ENCODE results near the gene ZBTB38. TPM values are rescaled to one million over a fixed set of nuclear protein-coding genes. Genes with fewer than 3 reads are reported as not detected.

ZBTB38 gene
- total RNA-seq, 4 donors from 2014 or later = 160 to 415 (median 232) TPM

DNA sequence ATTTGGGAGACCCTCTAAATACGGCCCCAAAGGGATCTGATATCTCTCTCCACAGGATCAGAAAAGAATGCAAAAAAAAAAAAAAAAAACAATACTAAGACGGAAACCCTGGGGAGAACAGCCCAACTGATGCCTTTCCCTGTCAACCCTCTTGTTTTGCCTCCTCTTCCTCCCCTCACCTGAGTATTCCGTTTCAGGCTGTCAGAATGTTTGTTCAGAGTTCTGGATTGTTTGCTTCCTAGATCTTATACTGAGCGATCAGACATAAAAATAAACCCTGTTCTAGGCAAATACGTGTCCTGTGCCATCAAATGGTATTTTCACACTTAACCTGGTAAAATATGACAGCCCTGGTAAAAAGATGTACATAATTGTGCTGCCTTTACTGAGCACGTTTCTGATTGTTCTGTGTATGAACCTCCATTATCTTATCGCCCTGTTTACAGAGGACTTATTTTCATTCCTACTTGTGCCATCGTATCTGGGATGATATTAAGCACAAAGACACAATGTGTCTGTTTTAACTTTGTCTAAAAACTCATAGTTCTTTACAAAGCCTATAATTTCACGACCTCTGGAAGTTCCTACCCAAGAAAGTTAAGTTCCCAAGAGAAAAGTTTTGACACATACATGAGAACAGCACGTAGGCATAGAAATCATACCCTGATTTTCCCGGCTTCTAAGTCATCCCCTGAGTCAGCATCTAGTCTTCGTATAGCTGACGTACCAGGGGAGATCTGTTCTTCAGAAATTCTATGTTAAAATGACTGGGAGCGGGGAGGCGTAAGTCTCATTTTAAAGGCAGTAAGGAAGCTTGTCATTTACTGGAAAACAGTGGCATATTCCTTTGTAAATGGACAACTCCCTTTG, 856 bp downstream of the ZBTB38 start:
- no peak for DNase-seq
- peak overlapping the region; percentile 88 to 96 (median 94) for H3K27ac ChIP-seq
- H3K4me3 ChIP-seq = peak overlapping the region; percentile 40 to 48 (median 44)
- no peak for ATAC-seq
- intact Hi-C loops (cut with DNase I; ENCODE audit: low total_unique reads) = loop anchor here (1.0 to 5.0 kb wide), 2 partner anchors 42 to 132 kb away; no protein-coding TSS in a partner anchor
- H3K27me3 ChIP-seq = no peaks in the 10 kb centered on the region
- H3K36me3 ChIP-seq = no peaks in the 10 kb centered on the region
- no peak for TF ChIP-seq POLR2A (IDR thresholded peaks at IDR 0.05)
- TF ChIP-seq, protein P1, sequence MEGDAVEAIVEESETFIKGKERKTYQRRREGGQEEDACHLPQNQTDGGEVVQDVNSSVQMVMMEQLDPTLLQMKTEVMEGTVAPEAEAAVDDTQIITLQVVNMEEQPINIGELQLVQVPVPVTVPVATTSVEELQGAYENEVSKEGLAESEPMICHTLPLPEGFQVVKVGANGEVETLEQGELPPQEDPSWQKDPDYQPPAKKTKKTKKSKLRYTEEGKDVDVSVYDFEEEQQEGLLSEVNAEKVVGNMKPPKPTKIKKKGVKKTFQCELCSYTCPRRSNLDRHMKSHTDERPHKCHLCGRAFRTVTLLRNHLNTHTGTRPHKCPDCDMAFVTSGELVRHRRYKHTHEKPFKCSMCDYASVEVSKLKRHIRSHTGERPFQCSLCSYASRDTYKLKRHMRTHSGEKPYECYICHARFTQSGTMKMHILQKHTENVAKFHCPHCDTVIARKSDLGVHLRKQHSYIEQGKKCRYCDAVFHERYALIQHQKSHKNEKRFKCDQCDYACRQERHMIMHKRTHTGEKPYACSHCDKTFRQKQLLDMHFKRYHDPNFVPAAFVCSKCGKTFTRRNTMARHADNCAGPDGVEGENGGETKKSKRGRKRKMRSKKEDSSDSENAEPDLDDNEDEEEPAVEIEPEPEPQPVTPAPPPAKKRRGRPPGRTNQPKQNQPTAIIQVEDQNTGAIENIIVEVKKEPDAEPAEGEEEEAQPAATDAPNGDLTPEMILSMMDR (IDR thresholded peaks at IDR 0.05 in 4 of 5, conservative IDR thresholded peaks at IDR 0.05 in 1 of 5) = no peak
- H3K4me1 ChIP-seq = peaks cover 27 to 55% of the 10 kb centered on the region in 2 donors
- in situ Hi-C loops (cut with MboI; ENCODE audit: low sequenced_read_pairs in 4 of 4) = loop anchor here in 3 of 4 donors (10.0 to 25.0 kb wide), 3 partner anchors 54 to 368 kb away; partner anchors contain the start of gene RNF7 (in 1 of the 3)
- no peaks in the 10 kb centered on the region for H3K9me3 ChIP-seq

DNA sequence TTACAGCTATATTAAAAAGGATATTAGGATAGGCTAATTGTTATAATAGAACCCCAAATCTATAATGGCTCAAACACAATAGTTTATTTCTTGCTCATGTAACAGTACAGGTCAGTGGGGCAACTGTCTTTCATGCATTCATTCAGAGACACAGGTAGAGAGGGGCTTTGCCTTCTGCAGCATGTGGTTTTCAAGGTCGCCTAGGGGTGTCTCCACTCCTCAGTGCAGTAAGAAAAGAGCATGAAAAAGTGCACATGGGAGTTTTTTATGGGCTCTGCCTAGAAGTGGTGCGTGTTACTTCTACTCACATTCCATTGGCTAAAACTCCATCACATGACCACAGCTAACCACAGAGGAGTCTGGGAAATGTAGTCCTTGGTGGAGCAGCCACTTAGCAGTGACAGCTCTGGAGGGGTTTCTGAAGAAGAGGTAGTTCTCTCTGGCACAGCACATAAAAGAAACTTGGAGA, 1.8 kb downstream of the ZBTB38 start:
- ATAC-seq (peak; percentile 71 to 80), DNase-seq (peak; percentile 45 to 68)
- H3K9me3 ChIP-seq = no peaks in the 10 kb centered on the region
- TF ChIP-seq, protein P1 (IDR thresholded peaks at IDR 0.05 in 4 of 5, conservative IDR thresholded peaks at IDR 0.05 in 1 of 5) = peak in 2 of 5 experiments; percentile 21 to 30
- TF ChIP-seq POLR2A (IDR thresholded peaks at IDR 0.05) = peak; percentile 50 to 65
- H3K27ac ChIP-seq = peak overlapping the region; percentile 88 to 96 (median 94)
- H3K36me3 ChIP-seq = no peaks in the 10 kb centered on the region
- intact Hi-C loops (cut with DNase I; ENCODE audit: low total_unique reads) = no loop called here
- in situ Hi-C loops (cut with MboI; ENCODE audit: low sequenced_read_pairs in 4 of 4) = loop anchor here in 3 of 4 donors (25.0 kb wide), 2 partner anchors 192 to 367 kb away; partner anchors contain the start of gene RNF7 (in 1 of the 3)
- peak overlapping the region; percentile 8 to 48 (median 44) for H3K4me3 ChIP-seq
- no peaks in the 10 kb centered on the region for H3K27me3 ChIP-seq
- peaks cover 27 to 55% of the 10 kb centered on the region in 2 donors for H3K4me1 ChIP-seq

DNA sequence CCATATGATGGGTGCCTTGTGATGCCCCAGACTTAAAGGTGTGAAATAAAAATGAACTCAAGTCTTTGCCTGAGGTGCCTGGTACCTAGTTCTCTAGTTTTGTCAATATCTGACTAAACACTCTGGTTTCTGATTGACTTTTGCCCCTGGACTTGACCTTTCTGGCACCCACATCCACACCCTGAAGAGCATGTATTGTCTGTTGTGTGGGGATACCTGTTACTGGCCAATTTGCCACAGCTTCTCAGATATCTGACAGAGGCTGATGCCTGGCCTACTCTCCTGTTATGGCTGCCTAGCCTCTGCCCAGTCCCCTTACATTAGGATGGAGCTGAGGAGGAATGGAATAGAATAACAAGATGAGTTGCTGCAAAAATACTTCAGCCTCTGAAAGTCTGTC, 3.6 kb downstream of the ZBTB38 start:
- TF ChIP-seq, protein P1 (IDR thresholded peaks at IDR 0.05 in 4 of 5, conservative IDR thresholded peaks at IDR 0.05 in 1 of 5) = no peak
- no peak for TF ChIP-seq POLR2A (IDR thresholded peaks at IDR 0.05)
- in situ Hi-C loops (cut with MboI; ENCODE audit: low sequenced_read_pairs in 4 of 4) = loop anchor here in 3 of 4 donors (25.0 kb wide), 2 partner anchors 190 to 365 kb away; partner anchors contain the start of gene RNF7 (in 1 of the 3)
- H3K4me3 ChIP-seq = peak overlapping the region in 1 of 4 donors; percentile 11
- no peak for DNase-seq
- H3K9me3 ChIP-seq = no peaks in the 10 kb centered on the region
- intact Hi-C loops (cut with DNase I; ENCODE audit: low total_unique reads) = no loop called here
- H3K27ac ChIP-seq = no peak overlapping the region
- H3K4me1 ChIP-seq = peaks cover 14 to 44% of the 10 kb centered on the region in 2 donors
- ATAC-seq = no peak
- no peaks in the 10 kb centered on the region for H3K36me3 ChIP-seq
- no peaks in the 10 kb centered on the region for H3K27me3 ChIP-seq

DNA sequence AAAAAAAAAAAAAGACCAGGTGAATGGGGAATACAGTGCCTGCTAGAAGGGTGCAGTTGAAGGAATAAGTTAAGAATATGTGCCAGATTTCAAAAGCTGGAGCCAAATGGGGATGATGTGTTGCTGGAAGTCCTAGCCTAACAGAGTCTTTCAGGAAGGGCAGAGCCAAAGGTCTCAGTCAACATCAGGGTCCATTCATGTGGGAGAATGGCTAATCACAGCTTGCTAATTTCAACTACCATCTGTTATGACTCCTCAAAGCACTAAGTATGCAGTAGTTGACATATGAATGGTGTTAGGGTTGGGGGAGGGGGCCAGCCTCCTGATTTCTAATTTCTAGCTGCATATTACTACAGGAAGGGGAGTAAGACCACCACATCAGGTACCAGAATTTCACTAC, 4.4 kb downstream of the ZBTB38 start:
- no peaks in the 10 kb centered on the region for H3K9me3 ChIP-seq
- H3K4me3 ChIP-seq = peak overlapping the region in 1 of 4 donors; percentile 11
- in situ Hi-C loops (cut with MboI; ENCODE audit: low sequenced_read_pairs in 4 of 4) = loop anchor here in 3 of 4 donors (25.0 kb wide), 2 partner anchors 190 to 365 kb away; partner anchors contain the start of gene RNF7 (in 1 of the 3)
- TF ChIP-seq POLR2A (IDR thresholded peaks at IDR 0.05) = no peak
- TF ChIP-seq, protein P1 (IDR thresholded peaks at IDR 0.05 in 4 of 5, conservative IDR thresholded peaks at IDR 0.05 in 1 of 5) = no peak
- peaks cover 7 to 37% of the 10 kb centered on the region in 2 donors for H3K4me1 ChIP-seq
- no peaks in the 10 kb centered on the region for H3K27me3 ChIP-seq
- H3K27ac ChIP-seq = no peak overlapping the region
- H3K36me3 ChIP-seq = no peaks in the 10 kb centered on the region
- DNase-seq = no peak
- no peak for ATAC-seq
- intact Hi-C loops (cut with DNase I; ENCODE audit: low total_unique reads) = no loop called here
